WTC11 (cell line): ENCODE data around the gene JAZF1. TPM values are rescaled to one million over a fixed set of nuclear protein-coding genes. Genes with fewer than 3 reads are reported as not detected.

ENCODE experiments used
- ATAC-seq: fragments of 200-7000 bp; cut with Tn5 transposase; 2 replicates; pipeline ENCODE4 v1.10.0; 2021; ENCODE audit warnings: mild to moderate bottlenecking, moderate library complexity
- CTCF ChIA-PET: fragments of 300-600 bp; sonication (Branson Sonifier 250); formaldehyde crosslinking; loops from one replicate; lab custom pipeline; 2021; ENCODE audit warnings: antibody characterized with exemption; lab: Charles Lee
- POLR2A ChIA-PET: fragments of 350-600 bp; sonication (Branson Sonifier 250); formaldehyde crosslinking; loops from one replicate; lab custom pipeline; 2021; ENCODE audit warnings: antibody characterized with exemption; lab: Charles Lee
- DNase-seq: peaks from one replicate; pipeline ENCODE4 v3.0.0; 2021; ENCODE audit warnings: low spot score
- H3K27ac Mint-ChIP-seq: 2 replicates; pipeline ENCODE4 v1.8.0; 2021; ENCODE audit warnings: mixed read lengths
- H3K27me3 Mint-ChIP-seq: 2 replicates; pipeline ENCODE4 v1.8.0; 2021; ENCODE audit warnings: low read depth, mild to moderate bottlenecking, moderate library complexity, mixed read lengths
- H3K36me3 Mint-ChIP-seq: 2 replicates; pipeline ENCODE4 v1.8.0; 2021; ENCODE audit warnings: mixed read lengths
- H3K4me1 Mint-ChIP-seq: 2 replicates; pipeline ENCODE4 v1.8.0; 2022; ENCODE audit warnings: mixed read lengths
- H3K4me3 Mint-ChIP-seq: 2 replicates; pipeline ENCODE4 v1.8.0; 2021; ENCODE audit warnings: mild to moderate bottlenecking, moderate library complexity, mixed read lengths
- H3K9me3 Mint-ChIP-seq: 2 replicates; pipeline ENCODE4 v1.8.0; 2021; ENCODE audit warnings: mixed read lengths
- AFF4 ChIP-seq: sonication (generic); formaldehyde crosslinking; IDR thresholded peaks from 2 replicates; pipeline ENCODE4 v1.8.1; 2023; ENCODE audit warnings: mild to moderate bottlenecking, missing genetic modification reagents, borderline replicate concordance
- AR ChIP-seq: fragments of 250-450 bp; sonication (Bioruptor Pico); IDR thresholded peaks from 2 replicates; pipeline ENCODE4 v1.9.0; 2021; ENCODE audit warnings: mild to moderate bottlenecking
- ATF1 ChIP-seq: sonication (generic); formaldehyde crosslinking; IDR thresholded peaks from 2 replicates; pipeline ENCODE4 v1.8.1; 2023; ENCODE audit warnings: mild to moderate bottlenecking, moderate library complexity, missing genetic modification reagents
- ESRRA ChIP-seq: sonication (generic); formaldehyde crosslinking; IDR thresholded peaks from 2 replicates; pipeline ENCODE4 v1.8.1; 2022; ENCODE audit warnings: mild to moderate bottlenecking, missing genetic modification reagents, borderline replicate concordance
- HMGXB4 ChIP-seq: sonication (generic); formaldehyde crosslinking; IDR thresholded peaks from 2 replicates; pipeline ENCODE4 v1.8.1; 2023; ENCODE audit warnings: mild to moderate bottlenecking, moderate library complexity, missing genetic modification reagents
- NFYB ChIP-seq: sonication (generic); formaldehyde crosslinking; conservative IDR thresholded peaks from 2 replicates; pipeline ENCODE4 v1.8.0; 2022; ENCODE audit warnings: low read depth, missing genetic modification reagents
- NR2C2 ChIP-seq: sonication (generic); formaldehyde crosslinking; IDR thresholded peaks from 2 replicates; pipeline ENCODE4 v1.8.0; 2022; ENCODE audit warnings: mild to moderate bottlenecking, missing genetic modification reagents
- PRRX2 ChIP-seq: fragments of 250-450 bp; sonication (Bioruptor Pico); IDR thresholded peaks from 2 replicates; pipeline ENCODE4 v1.8.0; 2021; ENCODE audit warnings: mild to moderate bottlenecking
- ZNF121 ChIP-seq: sonication (generic); formaldehyde crosslinking; IDR thresholded peaks from 2 replicates; pipeline ENCODE4 v1.8.0; 2023; ENCODE audit warnings: missing genetic modification reagents
- ZNF232 ChIP-seq: sonication (generic); formaldehyde crosslinking; IDR thresholded peaks from 2 replicates; pipeline ENCODE4 v1.8.0; 2022; ENCODE audit warnings: mild to moderate bottlenecking, missing genetic modification reagents
- ZNF317 ChIP-seq: sonication (generic); formaldehyde crosslinking; IDR thresholded peaks from 2 replicates; pipeline ENCODE4 v1.8.1; 2023; ENCODE audit warnings: low read depth, mild to moderate bottlenecking, moderate library complexity, missing genetic modification reagents, borderline replicate concordance
- ZNF512 ChIP-seq: sonication (generic); formaldehyde crosslinking; IDR thresholded peaks from 2 replicates; pipeline ENCODE4 v1.8.1; 2022; ENCODE audit warnings: missing genetic modification reagents, borderline replicate concordance
- total RNA-seq: library from RNA; stranded (reverse); gene quantifications from 3 replicates; pipeline ENCODE4 v1.2.3, GENCODE V29; 2021

Gene JAZF1
- total RNA-seq, 1 experiment from 2014 or later = 19.0 TPM

- H3K9me3 Mint-ChIP-seq = no peaks in the 10 kb centered on the region
- no peak for DNase-seq
- H3K27me3 Mint-ChIP-seq = no peaks in the 10 kb centered on the region
- H3K4me1 Mint-ChIP-seq = peaks cover 28% of the 10 kb centered on the region
- no peak for TF ChIP-seq ZNF317
- TF ChIP-seq, all 79 proteins: peak for 0
- POLR2A ChIA-PET = no interaction called here
- H3K36me3 Mint-ChIP-seq = no peaks in the 10 kb centered on the region
- CTCF ChIA-PET = interaction anchor here (0.6 to 1.8 kb wide), 2 partner anchors 157 to 247 kb away, joined by 3 to 5 read pairs; no protein-coding TSS in a partner anchor
- no peak overlapping the region for H3K4me3 Mint-ChIP-seq
- ATAC-seq = no peak
- H3K27ac Mint-ChIP-seq = no peak overlapping the region
These were observed 243.9 kb downstream of the JAZF1 start for GRCh38 chr7:27936768-27937102.

- DNase-seq (no peak), ATAC-seq (no peak)
- Mint-ChIP-seq H3K4me3 (no peak overlapping the region), H3K27me3 (no peaks in the 10 kb centered on the region), H3K36me3 (no peaks in the 10 kb centered on the region), H3K9me3 (no peaks in the 10 kb centered on the region), H3K4me1 (peaks cover 28% of the 10 kb centered on the region), H3K27ac (no peak overlapping the region)
- TF ChIP-seq ZNF121 (no peak), ZNF512 (no peak), AR (CRISPR knock-in tag) (no peak), HMGXB4 (no peak), NR2C2 (CRISPR knock-in tag) (no peak), AFF4 (no peak), ESRRA (CRISPR knock-in tag) (no peak), PRRX2 (CRISPR knock-in tag) (no peak), NFYB (no peak), ZNF232 (no peak), ATF1 (CRISPR knock-in tag) (no peak)
- CTCF ChIA-PET = interaction anchor here (1.3 to 1.8 kb wide), 2 partner anchors 157 to 247 kb away, joined by 3 to 5 read pairs; no protein-coding TSS in a partner anchor
- POLR2A ChIA-PET = no interaction called here
These were observed 244.4 kb downstream of the JAZF1 start for GRCh38 chr7:27936047-27936767.
